Uterus (tissue), 2 donors: ENCODE data around the gene DNAAF3.

Experiments used
- POLR2A ChIP-seq, 2 donors: fragments of 450-650 bp; IDR thresholded peaks; one replicate each; pipeline ENCODE4 v1.6.1; 2016; ENCODE audit warnings: antibody characterized with exemption in 2 of 2, mild to moderate bottlenecking in 1 of 2, moderate library complexity in 1 of 2
- TF ChIP-seq, protein P1 (sequence below), 4 experiments: fragments of 200-600 bp in 2 of 4; fragments of 450-650 bp in 2 of 4; sonication (generic) in 2 of 4; IDR thresholded peaks; one replicate each; pipeline ENCODE4 v1.5.1; 2016 to 2019; ENCODE audit warnings: antibody characterized with exemption in 4 of 4, mild to moderate bottlenecking in 2 of 4, moderate library complexity in 1 of 4

DNA sequence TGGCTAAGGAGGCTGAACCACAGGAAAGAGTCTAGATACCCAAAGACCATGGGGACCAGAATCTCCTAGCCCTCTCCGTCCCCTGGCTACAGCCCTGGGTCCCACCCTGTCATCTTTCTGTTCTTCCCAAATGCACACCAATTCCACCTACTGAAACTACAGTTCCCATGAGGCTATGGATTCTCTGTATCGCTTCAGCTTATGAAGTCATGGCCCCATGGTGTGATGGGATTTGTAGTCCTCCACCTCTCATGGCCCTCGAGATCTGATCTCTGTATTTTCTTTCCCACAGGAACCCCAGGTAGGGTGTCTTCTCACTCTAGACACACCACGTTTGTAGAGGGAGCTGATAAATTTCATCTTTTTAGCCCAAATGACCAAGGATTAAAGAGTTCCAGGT, 31.1 kb upstream of the DNAAF3 start:
- TF ChIP-seq, protein P1, sequence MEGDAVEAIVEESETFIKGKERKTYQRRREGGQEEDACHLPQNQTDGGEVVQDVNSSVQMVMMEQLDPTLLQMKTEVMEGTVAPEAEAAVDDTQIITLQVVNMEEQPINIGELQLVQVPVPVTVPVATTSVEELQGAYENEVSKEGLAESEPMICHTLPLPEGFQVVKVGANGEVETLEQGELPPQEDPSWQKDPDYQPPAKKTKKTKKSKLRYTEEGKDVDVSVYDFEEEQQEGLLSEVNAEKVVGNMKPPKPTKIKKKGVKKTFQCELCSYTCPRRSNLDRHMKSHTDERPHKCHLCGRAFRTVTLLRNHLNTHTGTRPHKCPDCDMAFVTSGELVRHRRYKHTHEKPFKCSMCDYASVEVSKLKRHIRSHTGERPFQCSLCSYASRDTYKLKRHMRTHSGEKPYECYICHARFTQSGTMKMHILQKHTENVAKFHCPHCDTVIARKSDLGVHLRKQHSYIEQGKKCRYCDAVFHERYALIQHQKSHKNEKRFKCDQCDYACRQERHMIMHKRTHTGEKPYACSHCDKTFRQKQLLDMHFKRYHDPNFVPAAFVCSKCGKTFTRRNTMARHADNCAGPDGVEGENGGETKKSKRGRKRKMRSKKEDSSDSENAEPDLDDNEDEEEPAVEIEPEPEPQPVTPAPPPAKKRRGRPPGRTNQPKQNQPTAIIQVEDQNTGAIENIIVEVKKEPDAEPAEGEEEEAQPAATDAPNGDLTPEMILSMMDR (IDR thresholded peaks at IDR 0.05), result no peak
- no peak for TF ChIP-seq POLR2A (IDR thresholded peaks at IDR 0.05)
